Hypothalamus (tissue), 51 donors: ENCODE data around the gene BHMT.
"Not testable (repeated sequence)": the region's sequence is repeated elsewhere in the genome, so short reads cannot be mapped to it uniquely, and the experiment has no call there.

ENCODE experiments used
- DNase-seq, 51 donors: peaks; one replicate each; lab custom pipeline; 2025; lab: John Stamatoyannopoulos, UW

The BHMT gene

GRCh38 chr5:79171635-79172245 lies 60.1 kb downstream of the BHMT start:
- DNase-seq = no peak

GRCh38 chr5:79172269-79172668 lies 60.7 kb downstream of the BHMT start:
- DNase-seq = no peak

- no peak for DNase-seq
These were observed 62.0 kb downstream of the BHMT start for GRCh38 chr5:79173626-79174025.

- not testable (repeated sequence) for DNase-seq
These were observed 68.8 kb downstream of the BHMT start for GRCh38 chr5:79180449-79180848.

GRCh38 chr5:79181419-79182022 lies 69.9 kb downstream of the BHMT start:
- DNase-seq = no peak
